HFFc6 (cell line): Measurements from ENCODE around the gene DHX32. TPM values are rescaled to one million over a fixed set of nuclear protein-coding genes. Genes with fewer than 3 reads are reported as not detected.

ENCODE experiments used
- DNase-seq: peaks from one replicate; pipeline ENCODE4 v3.0.0-alpha.2; 2018
- H3K27ac Mint-ChIP-seq: 2 replicates; pipeline ENCODE4 v1.8.0; 2020; ENCODE audit warnings: mild to moderate bottlenecking, mixed read lengths
- H3K27me3 Mint-ChIP-seq: 2 replicates; pipeline ENCODE4 v1.8.0; 2021; ENCODE audit warnings: mild to moderate bottlenecking, moderate library complexity, mixed read lengths; ENCODE audit not compliant: insufficient read depth
- H3K36me3 Mint-ChIP-seq: 2 replicates; pipeline ENCODE4 v1.8.0; 2021; ENCODE audit warnings: low read depth, mixed read lengths
- H3K4me1 Mint-ChIP-seq: 2 replicates; pipeline ENCODE4 v1.8.0; 2020; ENCODE audit warnings: low read depth, mixed read lengths
- H3K4me3 Mint-ChIP-seq: 2 replicates; pipeline ENCODE4 v1.8.0; 2020; ENCODE audit warnings: mild to moderate bottlenecking, moderate library complexity, mixed read lengths
- H3K9me3 Mint-ChIP-seq: 2 replicates; pipeline ENCODE4 v1.8.0; 2020; ENCODE audit warnings: mild to moderate bottlenecking, mixed read lengths
- total RNA-seq, 6 experiments: library from RNA; stranded (reverse); fragmentation: NEBNext Ultra II Directional; extraction: Animal tissue kit (Norgen Biotek cat#: 25700); gene quantifications; 2 replicates in 1 of 6; 3 replicates in 5 of 6; pipeline ENCODE4 v1.2.3, GENCODE V29; 2021
- TF ChIP-seq, protein P1 (sequence below): fragments of 200-600 bp; sonication (generic); IDR thresholded peaks from 2 replicates; pipeline ENCODE4 v1.5.0; 2021; ENCODE audit warnings: antibody characterized with exemption, mild to moderate bottlenecking

The DHX32 gene
- total RNA-seq, 6 experiments from 2014 or later, result 18.6 to 22.4 (median 20.8) TPM

DNA sequence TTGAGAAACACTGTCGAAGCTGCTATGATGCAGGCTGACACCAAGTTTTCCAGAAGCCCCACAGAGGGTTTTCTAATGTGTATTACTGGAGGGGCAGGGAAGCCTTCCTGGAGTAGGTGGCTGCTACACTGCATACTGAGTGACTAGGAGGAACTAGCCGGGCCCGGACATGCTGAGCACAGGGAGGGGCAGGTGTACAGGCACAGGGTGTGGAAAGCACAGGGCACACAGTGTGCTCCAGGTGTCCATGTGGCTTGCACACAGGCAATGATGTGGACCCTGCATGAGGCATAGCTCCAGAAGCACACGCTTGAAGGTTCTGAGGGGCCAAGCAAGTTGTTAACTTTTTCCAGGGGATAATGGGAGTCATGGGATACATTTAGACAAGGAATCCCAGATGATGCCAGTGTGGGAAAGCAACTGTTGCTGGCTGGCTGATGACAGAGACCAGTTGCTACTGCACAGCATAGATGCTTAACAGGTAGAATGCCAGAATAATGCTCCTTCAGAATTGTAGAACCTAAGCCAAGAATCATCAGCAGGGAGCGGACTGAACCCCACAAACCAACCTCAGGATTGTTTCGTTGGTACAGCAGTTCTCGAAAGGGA lies 14.6 kb downstream of the DHX32 start:
- Mint-ChIP-seq H3K4me1 (peaks cover 7% of the 10 kb centered on the region; the same call in 1 of the 2 replicates), H3K4me3 (no peak overlapping the region), H3K27me3 (no peaks in the 10 kb centered on the region), H3K27ac (no peak overlapping the region), H3K9me3 (no peaks in the 10 kb centered on the region), H3K36me3 (peaks cover 9% of the 10 kb centered on the region; the same call in 1 of the 2 replicates)
- TF ChIP-seq, protein P1, sequence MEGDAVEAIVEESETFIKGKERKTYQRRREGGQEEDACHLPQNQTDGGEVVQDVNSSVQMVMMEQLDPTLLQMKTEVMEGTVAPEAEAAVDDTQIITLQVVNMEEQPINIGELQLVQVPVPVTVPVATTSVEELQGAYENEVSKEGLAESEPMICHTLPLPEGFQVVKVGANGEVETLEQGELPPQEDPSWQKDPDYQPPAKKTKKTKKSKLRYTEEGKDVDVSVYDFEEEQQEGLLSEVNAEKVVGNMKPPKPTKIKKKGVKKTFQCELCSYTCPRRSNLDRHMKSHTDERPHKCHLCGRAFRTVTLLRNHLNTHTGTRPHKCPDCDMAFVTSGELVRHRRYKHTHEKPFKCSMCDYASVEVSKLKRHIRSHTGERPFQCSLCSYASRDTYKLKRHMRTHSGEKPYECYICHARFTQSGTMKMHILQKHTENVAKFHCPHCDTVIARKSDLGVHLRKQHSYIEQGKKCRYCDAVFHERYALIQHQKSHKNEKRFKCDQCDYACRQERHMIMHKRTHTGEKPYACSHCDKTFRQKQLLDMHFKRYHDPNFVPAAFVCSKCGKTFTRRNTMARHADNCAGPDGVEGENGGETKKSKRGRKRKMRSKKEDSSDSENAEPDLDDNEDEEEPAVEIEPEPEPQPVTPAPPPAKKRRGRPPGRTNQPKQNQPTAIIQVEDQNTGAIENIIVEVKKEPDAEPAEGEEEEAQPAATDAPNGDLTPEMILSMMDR, result no peak
- DNase-seq, result no peak

DNA sequence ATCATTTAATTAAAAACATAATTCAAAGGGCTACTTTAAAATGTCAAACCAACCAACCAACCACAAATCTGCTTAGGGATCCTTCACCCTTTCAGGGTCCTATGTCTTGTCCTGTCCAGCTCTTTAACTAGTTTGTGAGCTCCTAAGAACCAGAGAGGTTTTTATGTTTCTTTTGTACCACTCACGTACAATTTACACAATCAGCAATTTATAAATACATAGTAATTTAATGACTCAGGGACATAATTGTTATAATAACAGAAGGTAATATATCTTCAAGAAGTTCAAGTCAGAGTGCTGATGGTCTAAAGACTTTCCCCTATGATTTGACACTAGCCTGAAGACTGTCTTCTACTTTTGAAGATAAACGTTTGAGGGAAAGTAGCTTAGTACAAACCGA lies 16.0 kb downstream of the DHX32 start:
- TF ChIP-seq, protein P1, result no peak
- H3K9me3 Mint-ChIP-seq, result no peaks in the 10 kb centered on the region
- H3K27me3 Mint-ChIP-seq, result no peaks in the 10 kb centered on the region
- peaks cover 9% of the 10 kb centered on the region; the same call in 1 of the 2 replicates for H3K36me3 Mint-ChIP-seq
- no peak overlapping the region for H3K27ac Mint-ChIP-seq
- no peak for DNase-seq
- H3K4me3 Mint-ChIP-seq, result no peak overlapping the region
- H3K4me1 Mint-ChIP-seq, result peaks cover 4% of the 10 kb centered on the region

DNA sequence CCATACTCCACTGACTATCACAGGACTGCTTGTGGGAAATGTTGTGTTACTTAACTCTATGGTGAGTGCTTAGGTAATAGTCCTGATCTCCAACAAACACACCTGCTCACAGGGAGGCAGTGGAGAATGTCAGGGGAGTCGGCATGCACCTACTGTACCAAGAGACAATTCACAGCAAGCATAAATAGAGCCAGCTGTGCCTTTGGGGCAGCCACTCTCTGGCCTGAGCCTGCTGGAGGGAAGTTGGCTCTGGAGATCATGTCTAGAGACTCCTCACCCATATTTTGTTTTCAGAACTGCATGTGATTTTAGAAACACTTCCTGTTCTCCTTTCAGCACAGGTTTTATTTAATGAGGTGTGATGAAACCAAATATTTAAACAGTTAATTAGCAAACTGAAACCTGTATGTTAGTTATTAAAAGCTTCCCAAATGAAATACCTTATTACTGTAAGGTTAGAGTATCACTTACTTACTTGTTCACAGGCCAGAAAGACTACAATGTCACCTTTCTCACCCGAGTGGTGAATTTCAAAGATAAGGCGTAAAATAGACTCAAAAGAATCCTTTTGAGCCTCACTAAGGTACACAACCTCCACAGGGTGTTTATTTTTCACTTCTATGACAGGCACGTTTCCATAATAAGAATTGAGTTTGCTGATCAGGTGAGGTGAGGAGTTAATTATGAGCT lies 21.8 kb downstream of the DHX32 start:
- no peak overlapping the region for H3K4me3 Mint-ChIP-seq

DNA sequence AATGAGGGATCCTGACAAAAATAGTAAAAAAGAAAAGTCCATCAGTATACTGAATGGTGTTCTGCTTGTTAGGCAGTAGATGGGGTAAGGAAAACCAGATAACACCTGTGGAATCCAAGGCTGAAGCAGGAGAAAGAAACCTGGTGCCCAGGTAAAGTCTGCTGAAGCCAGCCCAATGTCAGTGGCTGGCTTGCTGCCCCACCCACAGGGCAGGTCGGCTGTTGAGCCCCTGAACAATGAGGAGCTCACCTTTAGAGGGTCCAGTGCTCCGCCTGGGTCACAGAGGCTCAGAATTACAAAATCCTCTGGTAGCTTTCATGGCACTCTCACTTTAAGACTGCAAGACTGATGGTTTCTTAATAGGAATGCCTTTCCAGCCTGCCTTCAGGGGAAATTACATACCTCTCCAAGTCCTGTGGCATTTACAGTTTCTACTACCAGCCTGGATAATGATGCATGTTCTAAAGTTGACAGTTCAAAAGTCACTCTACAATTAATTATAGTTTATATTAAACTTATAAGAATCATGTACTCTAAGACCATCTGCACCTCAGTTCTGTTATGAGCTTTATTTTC lies 23.8 kb downstream of the DHX32 start:
- no peak overlapping the region for H3K27ac Mint-ChIP-seq
- peak; percentile 19 for DNase-seq
- H3K4me3 Mint-ChIP-seq, result no peak overlapping the region
- TF ChIP-seq, protein P1, result no peak
- H3K9me3 Mint-ChIP-seq, result no peaks in the 10 kb centered on the region
- peaks cover 7% of the 10 kb centered on the region for H3K4me1 Mint-ChIP-seq
- peaks cover 7% of the 10 kb centered on the region; the same call in 1 of the 2 replicates for H3K36me3 Mint-ChIP-seq
- no peaks in the 10 kb centered on the region; the same call in 1 of the 2 replicates for H3K27me3 Mint-ChIP-seq

More for the DNA sequence above, 21.8 kb downstream of the DHX32 start:
- Mint-ChIP-seq H3K4me1 (peaks cover 7% of the 10 kb centered on the region), H3K9me3 (no peaks in the 10 kb centered on the region), H3K27me3 (no peaks in the 10 kb centered on the region; the same call in 1 of the 2 replicates), H3K27ac (no peak overlapping the region), H3K36me3 (no peaks in the 10 kb centered on the region; the same call in 1 of the 2 replicates)
- TF ChIP-seq, protein P1, result no peak
- DNase-seq, result no peak

DNA sequence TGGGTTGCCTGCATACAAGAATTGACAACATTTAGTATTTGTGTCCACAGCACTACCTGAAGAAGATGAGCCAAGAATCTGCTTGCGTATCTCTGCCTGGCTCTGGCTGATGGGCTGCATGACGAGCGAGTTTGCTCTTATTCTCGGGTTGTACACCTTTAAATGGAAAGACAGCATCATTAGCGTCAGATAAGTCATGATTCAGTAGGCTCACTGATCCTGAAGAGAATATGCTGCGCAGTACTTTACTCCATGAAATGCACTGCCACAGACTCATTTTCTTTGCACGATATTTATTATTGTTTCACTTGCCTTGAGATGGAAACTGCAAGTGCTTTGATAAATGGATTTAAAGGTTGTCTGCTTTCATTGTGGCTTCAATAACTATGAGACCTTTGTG lies 28.6 kb downstream of the DHX32 start:
- no peak for DNase-seq
- no peak overlapping the region for H3K4me3 Mint-ChIP-seq
- H3K27ac Mint-ChIP-seq, result no peak overlapping the region
- H3K4me1 Mint-ChIP-seq, result peaks cover 11% of the 10 kb centered on the region
- no peaks in the 10 kb centered on the region for H3K9me3 Mint-ChIP-seq
- H3K36me3 Mint-ChIP-seq, result peaks cover 27% of the 10 kb centered on the region
- TF ChIP-seq, protein P1, result no peak
- peaks cover 2% of the 10 kb centered on the region; the same call in 1 of the 2 replicates for H3K27me3 Mint-ChIP-seq
